ENCODE results near the gene LCE1E.

Gene LCE1E

GRCh38 chr1:152817309-152817708 is 31.3 kb downstream of the LCE1E start:
- no peak for TF ChIP-seq ZNF274 (IDR thresholded peaks at IDR 0.05; ENCODE audit: low read depth, low read length)

GRCh38 chr1:152823294-152823693 is 37.2 kb downstream of the LCE1E start:
- no peak overlapping the region for H3K4me3 ChIP-seq (ENCODE audit: low read length)
- no peak for TF ChIP-seq ZNF274 (IDR thresholded peaks at IDR 0.05; ENCODE audit: low read depth, low read length)

More at GRCh38 chr1:152817309-152817708, 31.3 kb downstream of the LCE1E start:
- no peak overlapping the region for H3K4me3 ChIP-seq (ENCODE audit: low read length)

- no peak overlapping the region for H3K4me3 ChIP-seq (ENCODE audit: low read length)
- no peak for TF ChIP-seq ZNF274 (IDR thresholded peaks at IDR 0.05; ENCODE audit: low read depth, low read length)
Measured at GRCh38 chr1:152824964-152825363, 38.9 kb downstream of the LCE1E start.

- no peak within 1 kb of the TSS for H3K4me3 ChIP-seq (ENCODE audit: low read length)
- TF ChIP-seq ZNF274 (IDR thresholded peaks at IDR 0.05; ENCODE audit: low read depth, low read length): no peak
Measured at GRCh38 chr1:152827173-152827572, 41.1 kb downstream of the LCE1E start, which contains the start of gene LCE1A. Gene LCE1A, plus strand, starts transcription at chr1:152827473. Its CDS starts 0 bp downstream, at chr1:152827473.

GRCh38 chr1:152836870-152837269 is 50.8 kb downstream of the LCE1E start:
- H3K4me3 ChIP-seq (ENCODE audit: low read length): no peak overlapping the region
- TF ChIP-seq ZNF274 (IDR thresholded peaks at IDR 0.05; ENCODE audit: low read depth, low read length): no peak
